ENCODE measurements around the gene MGP.

The MGP gene

DNA sequence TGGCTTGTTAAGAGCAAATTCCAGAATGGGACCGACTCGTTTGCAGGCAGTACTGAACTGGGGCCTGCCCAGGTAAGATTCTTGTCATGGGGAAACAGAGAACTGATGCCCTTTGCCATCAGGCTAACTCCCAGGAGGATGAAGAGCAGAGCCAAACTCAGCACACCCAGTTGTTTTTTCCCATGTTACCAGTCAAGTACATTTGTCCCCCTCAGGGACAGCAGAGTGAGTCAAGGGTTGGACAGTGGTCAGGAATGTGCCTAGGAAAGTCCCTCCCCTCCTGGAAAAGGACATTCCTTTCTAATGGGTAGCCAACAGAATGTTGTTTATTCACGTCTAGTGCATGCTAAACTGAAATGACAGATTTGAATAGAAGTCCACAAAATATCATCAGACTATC, 43.9 kb downstream of the MGP start:
- TF ChIP-seq CREB5 (CRISPR knock-in tag; IDR thresholded peaks at IDR 0.05; ENCODE audit: low read depth) (peak; percentile 35; the same call in 1 of the 2 replicates), ISL1 (CRISPR knock-in tag; IDR thresholded peaks at IDR 0.05) (peak; percentile 86), ZFP30 (CRISPR knock-in tag; IDR thresholded peaks at IDR 0.05) (no peak)

DNA sequence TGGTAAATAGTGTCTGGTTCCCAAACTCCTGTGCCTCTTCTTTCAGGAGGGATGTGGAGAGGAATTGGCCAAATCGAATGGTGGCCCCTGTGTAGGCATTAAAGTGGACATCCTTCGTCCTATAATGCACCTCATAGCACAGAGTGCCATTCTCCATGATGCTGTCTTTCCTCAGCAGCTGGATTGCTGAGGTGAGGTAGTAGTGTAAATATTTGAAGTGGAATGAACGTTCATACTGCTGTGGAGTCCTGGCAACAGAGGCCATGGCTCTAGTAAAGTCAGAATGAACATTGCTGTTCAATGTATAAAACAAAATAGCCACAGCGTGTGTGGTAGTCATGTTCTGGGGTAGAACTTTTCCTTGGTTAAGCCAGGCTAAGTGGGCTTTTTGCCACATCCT, 45.0 kb downstream of the MGP start:
- TF ChIP-seq ARNTL (CRISPR knock-in tag; IDR thresholded peaks at IDR 0.05; ENCODE audit: borderline replicate concordance, low read depth) (no peak), OSR1 (CRISPR knock-in tag; IDR thresholded peaks at IDR 0.05) (no peak), CREB5 (CRISPR knock-in tag; IDR thresholded peaks at IDR 0.05; ENCODE audit: low read depth) (no peak), PPARA (CRISPR knock-in tag; IDR thresholded peaks at IDR 0.05; ENCODE audit: borderline replicate concordance) (no peak), ZNF565 (CRISPR knock-in tag; conservative IDR thresholded peaks at IDR 0.05; ENCODE audit: low read depth) (no peak)
- no peak for ATAC-seq

More for the DNA sequence above, 43.9 kb downstream of the MGP start:
- ATAC-seq = peak; percentile 73

- ATAC-seq = no peak
- no peak for TF ChIP-seq ZNF70 (CRISPR knock-in tag; IDR thresholded peaks at IDR 0.05)
- TF ChIP-seq SNAI2 (CRISPR knock-in tag; IDR thresholded peaks at IDR 0.05) = no peak
- TF ChIP-seq, protein P1, sequence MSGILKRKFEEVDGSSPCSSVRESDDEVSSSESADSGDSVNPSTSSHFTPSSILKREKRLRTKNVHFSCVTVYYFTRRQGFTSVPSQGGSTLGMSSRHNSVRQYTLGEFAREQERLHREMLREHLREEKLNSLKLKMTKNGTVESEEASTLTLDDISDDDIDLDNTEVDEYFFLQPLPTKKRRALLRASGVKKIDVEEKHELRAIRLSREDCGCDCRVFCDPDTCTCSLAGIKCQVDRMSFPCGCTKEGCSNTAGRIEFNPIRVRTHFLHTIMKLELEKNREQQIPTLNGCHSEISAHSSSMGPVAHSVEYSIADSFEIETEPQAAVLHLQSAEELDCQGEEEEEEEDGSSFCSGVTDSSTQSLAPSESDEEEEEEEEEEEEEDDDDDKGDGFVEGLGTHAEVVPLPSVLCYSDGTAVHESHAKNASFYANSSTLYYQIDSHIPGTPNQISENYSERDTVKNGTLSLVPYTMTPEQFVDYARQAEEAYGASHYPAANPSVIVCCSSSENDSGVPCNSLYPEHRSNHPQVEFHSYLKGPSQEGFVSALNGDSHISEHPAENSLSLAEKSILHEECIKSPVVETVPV (CRISPR knock-in tag; IDR thresholded peaks at IDR 0.05) = no peak
- TF ChIP-seq BACH2 (CRISPR knock-in tag; IDR thresholded peaks at IDR 0.05; ENCODE audit: borderline replicate concordance) = no peak
- TF ChIP-seq ESRRG (CRISPR knock-in tag; IDR thresholded peaks at IDR 0.05) = no peak
- TF ChIP-seq TOX (CRISPR knock-in tag; IDR thresholded peaks at IDR 0.05; ENCODE audit: borderline replicate concordance) = no peak
- TF ChIP-seq PATZ1 (CRISPR knock-in tag; IDR thresholded peaks at IDR 0.05; ENCODE audit: borderline replicate concordance) = no peak
- no peak for TF ChIP-seq CREB5 (CRISPR knock-in tag; IDR thresholded peaks at IDR 0.05; ENCODE audit: low read depth)
These were observed 46.4 kb downstream of the MGP start for GRCh38 chr12:14839262-14839661.

- ATAC-seq = peak; percentile 95
These were observed 49.1 kb downstream of the MGP start for GRCh38 chr12:14836336-14837210.

More at GRCh38 chr12:14836336-14837210, 49.1 kb downstream of the MGP start:
- TF ChIP-seq BACH2 (CRISPR knock-in tag; IDR thresholded peaks at IDR 0.05; ENCODE audit: borderline replicate concordance) = no peak
- 0 out of 2 replicates have a peak, but pooled peaks have one; percentile 18 for TF ChIP-seq PATZ1 (CRISPR knock-in tag; IDR thresholded peaks at IDR 0.05; ENCODE audit: borderline replicate concordance)
- no peak for TF ChIP-seq ZC3H10 (CRISPR knock-in tag; IDR thresholded peaks at IDR 0.05)
- 0 out of 2 replicates have a peak, but pooled peaks have one; percentile 46 for TF ChIP-seq ZFP3 (CRISPR knock-in tag; IDR thresholded peaks at IDR 0.05)
- TF ChIP-seq CSDC2 (CRISPR knock-in tag; IDR thresholded peaks at IDR 0.05) = 0 out of 2 replicates have a peak, but pooled peaks have one; percentile 58
- no peak for TF ChIP-seq SNAI2 (CRISPR knock-in tag; IDR thresholded peaks at IDR 0.05)
- no peak for TF ChIP-seq TOX (CRISPR knock-in tag; IDR thresholded peaks at IDR 0.05; ENCODE audit: borderline replicate concordance)
- 0 out of 2 replicates have a peak, but pooled peaks have one; percentile 72 for TF ChIP-seq GLIS3 (CRISPR knock-in tag; IDR thresholded peaks at IDR 0.05)
- TF ChIP-seq, protein P2, sequence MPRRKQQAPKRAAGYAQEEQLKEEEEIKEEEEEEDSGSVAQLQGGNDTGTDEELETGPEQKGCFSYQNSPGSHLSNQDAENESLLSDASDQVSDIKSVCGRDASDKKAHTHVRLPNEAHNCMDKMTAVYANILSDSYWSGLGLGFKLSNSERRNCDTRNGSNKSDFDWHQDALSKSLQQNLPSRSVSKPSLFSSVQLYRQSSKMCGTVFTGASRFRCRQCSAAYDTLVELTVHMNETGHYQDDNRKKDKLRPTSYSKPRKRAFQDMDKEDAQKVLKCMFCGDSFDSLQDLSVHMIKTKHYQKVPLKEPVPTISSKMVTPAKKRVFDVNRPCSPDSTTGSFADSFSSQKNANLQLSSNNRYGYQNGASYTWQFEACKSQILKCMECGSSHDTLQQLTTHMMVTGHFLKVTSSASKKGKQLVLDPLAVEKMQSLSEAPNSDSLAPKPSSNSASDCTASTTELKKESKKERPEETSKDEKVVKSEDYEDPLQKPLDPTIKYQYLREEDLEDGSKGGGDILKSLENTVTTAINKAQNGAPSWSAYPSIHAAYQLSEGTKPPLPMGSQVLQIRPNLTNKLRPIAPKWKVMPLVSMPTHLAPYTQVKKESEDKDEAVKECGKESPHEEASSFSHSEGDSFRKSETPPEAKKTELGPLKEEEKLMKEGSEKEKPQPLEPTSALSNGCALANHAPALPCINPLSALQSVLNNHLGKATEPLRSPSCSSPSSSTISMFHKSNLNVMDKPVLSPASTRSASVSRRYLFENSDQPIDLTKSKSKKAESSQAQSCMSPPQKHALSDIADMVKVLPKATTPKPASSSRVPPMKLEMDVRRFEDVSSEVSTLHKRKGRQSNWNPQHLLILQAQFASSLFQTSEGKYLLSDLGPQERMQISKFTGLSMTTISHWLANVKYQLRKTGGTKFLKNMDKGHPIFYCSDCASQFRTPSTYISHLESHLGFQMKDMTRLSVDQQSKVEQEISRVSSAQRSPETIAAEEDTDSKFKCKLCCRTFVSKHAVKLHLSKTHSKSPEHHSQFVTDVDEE (CRISPR knock-in tag; IDR thresholded peaks at IDR 0.05) = no peak
- peak; percentile 95 for TF ChIP-seq ISL1 (CRISPR knock-in tag; IDR thresholded peaks at IDR 0.05)
- TF ChIP-seq PPARA (CRISPR knock-in tag; IDR thresholded peaks at IDR 0.05; ENCODE audit: borderline replicate concordance) = no peak
- no peak for TF ChIP-seq RARB (CRISPR knock-in tag; IDR thresholded peaks at IDR 0.05)

All from SK-N-SH treated with all-trans-retinoic acid at 6 μM for 48 hours (cell line).